Left lung (tissue), 10 donors: ENCODE results near the gene UFD1. TPM values are rescaled to one million over a fixed set of nuclear protein-coding genes. Genes with fewer than 3 reads are reported as not detected.

Experiments used
- ATAC-seq: fragments of 200-7000 bp; cut with Tn5 transposase; one replicate; pipeline ENCODE4 v1.9.1; 2020; ENCODE audit warnings: moderate library complexity
- DNase-seq, 4 donors: peaks; one replicate each; pipeline ENCODE4 v3.0.0-alpha.2; 2013 to 2020
- H3K27ac ChIP-seq, 2 donors: fragments of 200-600 bp; sonication (generic) in 1 of 2; one replicate each; pipeline versions ENCODE4 v1.5.0 to v1.8.0; 2020 to 2021
- H3K27me3 ChIP-seq, 2 donors: fragments of 200-600 bp; sonication (generic) in 1 of 2; one replicate each; pipeline versions ENCODE4 v1.5.0 to v1.8.0; 2020 to 2021
- H3K36me3 ChIP-seq, 2 donors: fragments of 200-600 bp; sonication (generic) in 1 of 2; one replicate each; pipeline versions ENCODE4 v1.5.0 to v1.8.0; 2020 to 2021
- H3K4me1 ChIP-seq, 2 donors: fragments of 200-600 bp; one replicate each; pipeline ENCODE4 v1.8.0; 2021
- H3K4me3 ChIP-seq, 2 donors: fragments of 200-600 bp; sonication (generic) in 1 of 2; one replicate each; pipeline versions ENCODE4 v1.5.0 to v1.8.0; 2020 to 2021; ENCODE audit warnings: mild to moderate bottlenecking in 1 of 2
- H3K9me3 ChIP-seq, 2 donors: fragments of 200-600 bp; sonication (generic) in 1 of 2; one replicate each; pipeline versions ENCODE4 v1.5.0 to v1.8.0; 2020 to 2021
- CTCF ChIP-seq, 2 donors: fragments of 200-600 bp; sonication (generic) in 1 of 2; IDR thresholded peaks; one replicate each; pipeline versions ENCODE4 v1.5.0 to v1.8.0; 2021; ENCODE audit warnings: antibody characterized with exemption in 2 of 2
- intact Hi-C, 2 donors: fragments of 100-400 bp; cut with DNase I; formaldehyde crosslinking; loops; one replicate each; pipeline versions ENCODE4 v1.11.2 to v1.14.2; 2022
- polyA plus RNA-seq, 6 donors: library from polyadenylated mRNA; unstranded; fragments of 120-200 nt; gene quantifications; one replicate each; pipeline ENCODE4 v1.2.1, GENCODE V29; 2013; ENCODE audit not compliant: insufficient read length in 6 of 6
- total RNA-seq, 2 donors: library from RNA; stranded (reverse); fragmentation: NEBNext Ultra II Directional; extraction: Animal tissue kit (Norgen Biotek cat#: 25700); gene quantifications; one replicate each; pipeline ENCODE4 v1.2.1, GENCODE V29; 2021
- donor health status: DM: no; HTN: yes; CAD: no.
- donor health status: DM: no; HTN: no; CAD: no.

UFD1 gene
- total and polyA plus RNA-seq, 8 donors, result 41.7 to 72.9 (median 62.6) TPM

DNA sequence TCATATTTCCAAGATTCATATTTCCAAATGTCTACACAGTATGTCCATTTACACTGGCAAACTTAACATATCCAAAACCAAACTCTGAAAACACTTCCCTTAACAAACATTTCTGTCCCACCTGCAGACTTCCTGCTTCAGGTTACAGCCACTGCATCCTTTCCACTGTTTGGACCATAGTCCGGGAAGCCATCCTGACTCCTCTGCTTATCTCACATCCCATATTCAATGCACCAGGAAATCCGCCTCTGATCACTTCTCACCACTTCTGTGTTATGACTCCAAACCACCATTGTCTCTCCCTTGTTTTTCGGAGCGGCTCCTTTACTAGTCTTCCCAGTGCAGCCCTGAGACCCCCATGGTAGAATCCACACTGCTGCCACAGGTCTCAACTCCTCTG is 77.5 kb downstream of the UFD1 start:
- H3K9me3 ChIP-seq, result no peaks in the 10 kb centered on the region
- H3K27me3 ChIP-seq, result no peaks in the 10 kb centered on the region
- TF ChIP-seq CTCF (IDR thresholded peaks at IDR 0.05), result no peak
- intact Hi-C loops, result no loop called here
- H3K4me3 ChIP-seq, result no peak overlapping the region
- DNase-seq (no peak), ATAC-seq (no peak)
- peaks cover 0 to 77% of the 10 kb centered on the region in 2 donors for H3K36me3 ChIP-seq
- H3K27ac ChIP-seq, result no peak overlapping the region
- H3K4me1 ChIP-seq, result no peaks in the 10 kb centered on the region

GRCh38 chr22:19400881-19401280 is 78.1 kb downstream of the UFD1 start:
- Histone ChIP-seq H3K36me3 (peaks cover 0 to 77% of the 10 kb centered on the region in 2 donors), H3K27ac (no peak overlapping the region)
- intact Hi-C loops, result no loop called here

More at GRCh38 chr22:19400881-19401280, 78.1 kb downstream of the UFD1 start:
- Histone ChIP-seq H3K4me3 (no peak overlapping the region), H3K27me3 (no peaks in the 10 kb centered on the region), H3K4me1 (no peaks in the 10 kb centered on the region), H3K9me3 (no peaks in the 10 kb centered on the region)
- TF ChIP-seq CTCF (IDR thresholded peaks at IDR 0.05), result no peak
- no peak for DNase-seq
- ATAC-seq, result no peak

Other genes with a start within 250 kb of the UFD1 start
- 1 to 10 TPM; 5.7 to 8.3 TPM for gene CLTCL1, start 187.5 kb downstream of the UFD1 start, total RNA-seq
- gene CLTCL1, start 187.5 kb downstream of the UFD1 start, polyA plus RNA-seq, result 10 to 100 TPM in 2 of 6 donors, 1 to 10 TPM in 4; 8.4 to 11.3 (median 9.5) TPM
- gene HIRA, start 47.5 kb downstream of the UFD1 start, total RNA-seq, result 10 to 100 TPM; 18.4 to 27.7 TPM
- 10 to 100 TPM; 19.9 to 30.6 (median 25.2) TPM for gene HIRA, start 47.5 kb downstream of the UFD1 start, polyA plus RNA-seq
- 10 to 100 TPM; 21.9 to 24.9 TPM for gene MRPL40, start 46.6 kb downstream of the UFD1 start, total RNA-seq
- 10 to 100 TPM; 37.1 to 42.6 (median 40.0) TPM for gene MRPL40, start 46.6 kb downstream of the UFD1 start, polyA plus RNA-seq
- 10 to 100 TPM; 30.1 to 31.8 TPM for gene C22orf39, start 31.5 kb downstream of the UFD1 start, total RNA-seq
- gene C22orf39, start 31.5 kb downstream of the UFD1 start, polyA plus RNA-seq, result 10 to 100 TPM; 34.8 to 42.9 (median 38.9) TPM
- 10 to 100 TPM in 1 of 2 donors, 1 to 10 TPM in 1; 6.5 to 11.8 TPM for gene CDC45, start 727 bp upstream of the UFD1 start, total RNA-seq
- gene CDC45, start 727 bp upstream of the UFD1 start, polyA plus RNA-seq, result 10 to 100 TPM; 13.1 to 23.2 (median 17.3) TPM
- 10 to 100 TPM; 86.9 to 89.7 TPM for gene CLDN5, start 45.2 kb upstream of the UFD1 start, total RNA-seq
- 10 to 100 TPM; 56.4 to 90.7 (median 60.8) TPM for gene CLDN5, start 45.2 kb upstream of the UFD1 start, polyA plus RNA-seq
- 10 to 100 TPM; 14.6 to 20.3 TPM for gene SEPTIN5, start 235.3 kb upstream of the UFD1 start, total RNA-seq
- 10 to 100 TPM; 56.6 to 80.0 (median 65.0) TPM for gene SEPTIN5, start 235.3 kb upstream of the UFD1 start, polyA plus RNA-seq
- 1 to 10 TPM in 1 of 2 donors, not detected in 1; 3.6 TPM for gene GP1BB, start 244.3 kb upstream of the UFD1 start, total RNA-seq
- 10 to 100 TPM in 1 of 6 donors, 1 to 10 TPM in 5; 3.3 to 11.1 (median 6.3) TPM for gene GP1BB, start 244.3 kb upstream of the UFD1 start, polyA plus RNA-seq